OCI-LY3 (cell line): ENCODE data around the gene CBLN4.

Source experiments
- H2AFZ ChIP-seq: fragments of 200-600, 300-600 bp; shearing (Covaris generic); 2 replicates; pipeline ENCODE4 v1.6.0; 2014; ENCODE audit warnings: antibody characterized with exemption, low read depth, low read length
- H3K27ac ChIP-seq: fragments of 200-600, 300-600 bp; sonication (generic); 2 replicates; pipeline ENCODE4 v1.5.1; 2014; ENCODE audit warnings: mild to moderate bottlenecking, low read length, moderate library complexity, mixed read lengths
- H3K27me3 ChIP-seq: fragments of 200-600, 300-600 bp; sonication (generic); 2 replicates; pipeline ENCODE4 v1.6.1; 2014; ENCODE audit warnings: low read depth, low read length, mixed read lengths
- H3K36me3 ChIP-seq: fragments of 200-600, 300-600 bp; sonication (generic); replicated peaks from 2 replicates; pipeline ENCODE3; 2014; ENCODE audit warnings: low read depth, low read length, mixed read lengths
- H3K4me1 ChIP-seq: fragments of 300-600, 200-600 bp; sonication (generic); 2 replicates; pipeline ENCODE4 v1.6.1; 2014; ENCODE audit warnings: low read length, mixed read lengths
- H3K4me2 ChIP-seq: fragments of 200-600, 300-600 bp; sonication (generic); 2 replicates; pipeline ENCODE4 v1.6.1; 2014; ENCODE audit warnings: low read length, mixed read lengths
- H3K4me3 ChIP-seq: fragments of 300-600, 200-600 bp; sonication (generic); 2 replicates; pipeline ENCODE4 v1.5.1; 2014; ENCODE audit warnings: antibody characterized with exemption, mild to moderate bottlenecking, low read length, moderate library complexity
- H3K79me2 ChIP-seq: fragments of 300-600, 200-600 bp; shearing (Covaris generic); 2 replicates; pipeline ENCODE4 v1.6.1; 2014; ENCODE audit warnings: mild to moderate bottlenecking, low read length, mixed read lengths
- H3K9ac ChIP-seq: fragments of 300-600, 200-600 bp; shearing (Covaris generic); 2 replicates; pipeline ENCODE4 v1.6.0; 2014; ENCODE audit warnings: mild to moderate bottlenecking, low read length, moderate library complexity
- H3K9me3 ChIP-seq: fragments of 200-600, 300-600 bp; shearing (Covaris generic); 2 replicates; pipeline ENCODE4 v1.6.1; 2014; ENCODE audit warnings: low read length, mixed read lengths; ENCODE audit not compliant: insufficient read depth
- H4K20me1 ChIP-seq: fragments of 200-600, 300-600 bp; sonication (generic); 2 replicates; pipeline ENCODE4 v1.6.1; 2016; ENCODE audit warnings: low read length, mixed read lengths; ENCODE audit not compliant: insufficient read depth
- EZH2phosphoT487 ChIP-seq: fragments of 200-600 bp; shearing (Covaris generic); IDR thresholded peaks from 2 replicates; pipeline ENCODE4 v1.6.1; 2018; ENCODE audit warnings: antibody characterized with exemption, mixed run types, low read depth
- TF ChIP-seq, protein P1 (sequence below): fragments of 200-600, 300-600 bp; sonication (generic); IDR thresholded peaks from 2 replicates; pipeline ENCODE4 v1.5.1; 2014; ENCODE audit warnings: antibody characterized with exemption, low read length, low read depth

The CBLN4 gene

DNA sequence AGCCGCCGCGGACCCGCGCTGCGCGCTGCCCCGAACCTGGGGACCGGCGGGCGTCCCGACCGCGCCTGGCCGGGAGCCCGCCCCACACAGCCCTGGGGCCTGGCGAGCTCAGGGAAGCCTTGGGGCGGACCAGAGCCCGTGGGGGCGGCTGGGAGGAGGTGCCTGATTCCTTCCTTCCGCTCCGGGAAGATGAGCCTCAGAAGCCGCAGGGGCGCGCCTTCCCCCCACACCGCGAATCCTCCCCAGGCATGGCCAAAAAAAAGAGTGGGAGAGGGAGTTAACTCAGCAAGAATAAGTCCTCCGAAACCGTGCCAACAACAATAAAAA lies at the start of gene CBLN4:
TSS of gene CBLN4 (minus strand) at position 131 of the 327 bp plus-strand sequence. CDS start 1,348 bp downstream, outside the sequence.
- no peak within 1 kb of the TSS for H3K9ac ChIP-seq
- no peaks in the 10 kb centered on the region for H3K4me1 ChIP-seq
- H3K4me3 ChIP-seq: no peak within 1 kb of the TSS
- H3K4me2 ChIP-seq: no peak within 1 kb of the TSS
- no peak within 1 kb of the TSS for H3K27ac ChIP-seq
- 0 out of 2 replicates have a peak, but pooled peaks cover 1% of the 10 kb centered on the region for H3K27me3 ChIP-seq
- H2AFZ ChIP-seq: no peak within 1 kb of the TSS
- no peaks in the 10 kb centered on the region for H3K9me3 ChIP-seq
- H3K36me3 ChIP-seq: no peaks in the 10 kb centered on the region
- H4K20me1 ChIP-seq: no peaks in the 10 kb centered on the region
- H3K79me2 ChIP-seq: no peaks in the 10 kb centered on the region
- TF ChIP-seq, protein P1, sequence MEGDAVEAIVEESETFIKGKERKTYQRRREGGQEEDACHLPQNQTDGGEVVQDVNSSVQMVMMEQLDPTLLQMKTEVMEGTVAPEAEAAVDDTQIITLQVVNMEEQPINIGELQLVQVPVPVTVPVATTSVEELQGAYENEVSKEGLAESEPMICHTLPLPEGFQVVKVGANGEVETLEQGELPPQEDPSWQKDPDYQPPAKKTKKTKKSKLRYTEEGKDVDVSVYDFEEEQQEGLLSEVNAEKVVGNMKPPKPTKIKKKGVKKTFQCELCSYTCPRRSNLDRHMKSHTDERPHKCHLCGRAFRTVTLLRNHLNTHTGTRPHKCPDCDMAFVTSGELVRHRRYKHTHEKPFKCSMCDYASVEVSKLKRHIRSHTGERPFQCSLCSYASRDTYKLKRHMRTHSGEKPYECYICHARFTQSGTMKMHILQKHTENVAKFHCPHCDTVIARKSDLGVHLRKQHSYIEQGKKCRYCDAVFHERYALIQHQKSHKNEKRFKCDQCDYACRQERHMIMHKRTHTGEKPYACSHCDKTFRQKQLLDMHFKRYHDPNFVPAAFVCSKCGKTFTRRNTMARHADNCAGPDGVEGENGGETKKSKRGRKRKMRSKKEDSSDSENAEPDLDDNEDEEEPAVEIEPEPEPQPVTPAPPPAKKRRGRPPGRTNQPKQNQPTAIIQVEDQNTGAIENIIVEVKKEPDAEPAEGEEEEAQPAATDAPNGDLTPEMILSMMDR: no peak
- no peak for TF ChIP-seq EZH2phosphoT487

DNA sequence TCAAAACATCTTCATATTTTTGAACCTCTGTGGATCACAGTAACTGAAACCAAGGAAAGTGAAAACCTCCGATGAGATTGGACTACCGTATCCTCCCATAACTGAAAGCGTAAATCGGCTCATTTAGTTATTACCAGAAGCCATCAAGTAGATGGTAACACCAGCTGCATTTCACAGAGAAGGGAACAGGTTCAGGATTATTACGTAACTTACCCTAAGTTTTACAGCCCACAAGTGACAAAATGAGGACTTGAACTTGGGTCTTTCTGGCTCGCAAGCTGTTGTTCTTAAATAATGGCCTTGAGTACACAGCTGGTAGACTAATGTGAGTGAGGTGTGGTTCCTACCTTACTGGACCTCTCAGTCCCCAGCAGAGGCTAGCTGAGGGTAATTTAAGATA lies 37.9 kb upstream of the CBLN4 start:
- H3K9me3 ChIP-seq: no peaks in the 10 kb centered on the region
- H2AFZ ChIP-seq: no peak overlapping the region
- 0 out of 2 replicates have a peak, but pooled peaks cover 10% of the 10 kb centered on the region for H3K27me3 ChIP-seq
- no peak overlapping the region for H3K4me3 ChIP-seq
- H3K4me2 ChIP-seq: no peak overlapping the region
- no peak for TF ChIP-seq EZH2phosphoT487
- TF ChIP-seq, protein P1: no peak
- H3K9ac ChIP-seq: no peak overlapping the region
- no peaks in the 10 kb centered on the region for H4K20me1 ChIP-seq
- no peaks in the 10 kb centered on the region for H3K79me2 ChIP-seq
- no peaks in the 10 kb centered on the region for H3K4me1 ChIP-seq
- H3K36me3 ChIP-seq: no peaks in the 10 kb centered on the region
- no peak overlapping the region for H3K27ac ChIP-seq

DNA sequence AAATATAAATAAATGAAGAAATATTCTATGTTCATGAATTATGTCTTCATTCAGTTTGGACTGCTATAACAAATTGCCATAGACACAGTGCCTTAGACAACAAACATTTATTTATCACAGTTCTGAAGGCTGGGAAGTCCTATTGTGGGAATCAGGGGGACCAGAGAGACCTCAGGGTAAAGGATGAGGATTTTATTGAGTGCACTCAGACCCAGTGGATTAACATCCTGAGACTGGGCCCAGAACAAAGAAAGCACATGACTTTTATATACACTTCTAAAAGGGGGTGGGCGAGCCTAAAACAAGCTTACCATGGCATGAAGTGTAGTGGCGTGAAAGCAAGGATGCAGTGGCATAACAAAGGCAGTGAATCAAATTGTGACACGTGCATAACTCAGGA lies 26.9 kb upstream of the CBLN4 start:
- no peak overlapping the region for H3K27ac ChIP-seq
- H2AFZ ChIP-seq: no peak overlapping the region
- no peaks in the 10 kb centered on the region for H3K36me3 ChIP-seq
- H3K9ac ChIP-seq: no peak overlapping the region
- no peaks in the 10 kb centered on the region for H4K20me1 ChIP-seq
- H3K4me1 ChIP-seq: no peaks in the 10 kb centered on the region
- H3K9me3 ChIP-seq: peaks cover 6% of the 10 kb centered on the region; the same call in 1 of the 2 replicates
- no peak overlapping the region for H3K4me2 ChIP-seq
- no peaks in the 10 kb centered on the region for H3K79me2 ChIP-seq
- H3K27me3 ChIP-seq: no peaks in the 10 kb centered on the region
- TF ChIP-seq, protein P1: no peak
- TF ChIP-seq EZH2phosphoT487: no peak
- no peak overlapping the region for H3K4me3 ChIP-seq

DNA sequence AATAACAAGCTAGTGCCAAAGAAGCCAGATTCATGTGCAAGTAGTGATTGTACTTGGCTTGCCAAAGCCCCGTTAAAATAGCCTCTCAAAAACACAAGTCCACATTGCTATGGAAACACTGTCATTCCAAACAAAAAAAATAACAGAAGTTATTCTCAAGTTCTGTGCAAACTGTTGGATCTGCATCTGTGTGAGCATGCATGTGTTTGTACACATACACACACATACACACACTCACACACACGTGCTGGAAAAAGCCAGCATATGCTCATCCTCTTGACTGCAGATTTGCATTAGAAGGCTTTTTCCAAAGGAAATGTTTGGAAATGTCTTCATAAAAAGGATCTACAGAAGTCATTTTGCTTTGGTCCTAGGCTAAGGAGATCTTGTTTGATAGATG lies 13.4 kb upstream of the CBLN4 start:
- no peaks in the 10 kb centered on the region for H3K36me3 ChIP-seq
- no peak for TF ChIP-seq EZH2phosphoT487
- TF ChIP-seq, protein P1: no peak
- no peak overlapping the region for H3K9ac ChIP-seq
- H3K9me3 ChIP-seq: no peaks in the 10 kb centered on the region
- H3K79me2 ChIP-seq: no peaks in the 10 kb centered on the region
- no peak overlapping the region for H3K4me3 ChIP-seq
- H3K4me1 ChIP-seq: no peaks in the 10 kb centered on the region
- no peak overlapping the region for H3K4me2 ChIP-seq
- H3K27me3 ChIP-seq: peaks cover 20% of the 10 kb centered on the region; the same call in 1 of the 2 replicates
- no peak overlapping the region for H2AFZ ChIP-seq
- H4K20me1 ChIP-seq: no peaks in the 10 kb centered on the region
- H3K27ac ChIP-seq: no peak overlapping the region
